GM12878 (cell line): ENCODE measurements around the gene JHY.

Source experiments
- EP300 ChIP-seq, 2 experiments: fragments of 150-350 bp in 1 of 2; IDR thresholded peaks; 2 replicates each; pipeline ENCODE4 v1.6.1; 2011 to 2012; ENCODE audit warnings: low read depth in 2 of 2, low read length in 2 of 2, borderline replicate concordance in 1 of 2, improper control_type of control experiment in 1 of 2, inconsistent platforms in 1 of 2; ENCODE audit not compliant: control insufficient read depth in 1 of 2
- FOXM1 ChIP-seq: IDR thresholded peaks from 2 replicates; pipeline ENCODE4 v1.6.1; 2012; ENCODE audit warnings: low read depth, mild to moderate bottlenecking, inconsistent platforms, low read length, moderate library complexity
- POLR2A ChIP-seq: IDR thresholded peaks from 2 replicates; pipeline ENCODE4 v1.6.1; 2011; ENCODE audit warnings: low read depth, mild to moderate bottlenecking, low read length
- TF ChIP-seq, protein P1 (sequence below): IDR thresholded peaks from 2 replicates; pipeline ENCODE4 v1.6.1; 2012; ENCODE audit warnings: low read depth, low read length, improper control_type of control experiment
- TF ChIP-seq, protein P2 (sequence below): fragments of 450-650 bp; conservative IDR thresholded peaks from 2 replicates; pipeline ENCODE4 v1.6.1; 2017; ENCODE audit warnings: mild to moderate bottlenecking, moderate library complexity

DNA sequence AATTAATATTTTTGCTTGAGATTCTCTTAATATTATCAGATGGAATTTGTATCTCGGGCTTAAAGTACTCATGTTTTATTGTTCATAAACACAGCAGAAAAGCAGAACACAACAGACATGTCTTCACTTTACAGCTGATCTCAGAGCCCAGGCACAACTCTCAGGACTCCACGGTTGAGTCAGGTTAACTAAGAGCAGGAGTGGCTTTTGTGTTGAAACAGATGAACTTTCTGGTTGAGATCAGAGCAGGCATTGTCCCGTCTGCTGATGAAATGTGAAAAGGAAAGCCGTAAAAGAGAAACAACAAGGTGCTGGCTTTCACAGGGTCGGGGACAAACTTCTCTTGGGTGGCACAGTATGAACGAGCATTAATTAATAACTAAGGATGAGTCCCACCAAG is 49.0 kb downstream of the JHY start:
- TF ChIP-seq, protein P1, sequence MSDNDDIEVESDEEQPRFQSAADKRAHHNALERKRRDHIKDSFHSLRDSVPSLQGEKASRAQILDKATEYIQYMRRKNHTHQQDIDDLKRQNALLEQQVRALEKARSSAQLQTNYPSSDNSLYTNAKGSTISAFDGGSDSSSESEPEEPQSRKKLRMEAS, result no peak
- TF ChIP-seq, protein P2, sequence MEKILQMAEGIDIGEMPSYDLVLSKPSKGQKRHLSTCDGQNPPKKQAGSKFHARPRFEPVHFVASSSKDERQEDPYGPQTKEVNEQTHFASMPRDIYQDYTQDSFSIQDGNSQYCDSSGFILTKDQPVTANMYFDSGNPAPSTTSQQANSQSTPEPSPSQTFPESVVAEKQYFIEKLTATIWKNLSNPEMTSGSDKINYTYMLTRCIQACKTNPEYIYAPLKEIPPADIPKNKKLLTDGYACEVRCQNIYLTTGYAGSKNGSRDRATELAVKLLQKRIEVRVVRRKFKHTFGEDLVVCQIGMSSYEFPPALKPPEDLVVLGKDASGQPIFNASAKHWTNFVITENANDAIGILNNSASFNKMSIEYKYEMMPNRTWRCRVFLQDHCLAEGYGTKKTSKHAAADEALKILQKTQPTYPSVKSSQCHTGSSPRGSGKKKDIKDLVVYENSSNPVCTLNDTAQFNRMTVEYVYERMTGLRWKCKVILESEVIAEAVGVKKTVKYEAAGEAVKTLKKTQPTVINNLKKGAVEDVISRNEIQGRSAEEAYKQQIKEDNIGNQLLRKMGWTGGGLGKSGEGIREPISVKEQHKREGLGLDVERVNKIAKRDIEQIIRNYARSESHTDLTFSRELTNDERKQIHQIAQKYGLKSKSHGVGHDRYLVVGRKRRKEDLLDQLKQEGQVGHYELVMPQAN, result no peak
- TF ChIP-seq EP300 (IDR thresholded peaks at IDR 0.05; ENCODE audit: borderline replicate concordance in 1 of 2, control insufficient read depth in 1 of 2, low read depth in 2 of 2, low read length in 2 of 2) (no peak), FOXM1 (no peak), POLR2A (no peak)
